ENCODE measurements around the gene MOCS3. TPM values are rescaled to one million over a fixed set of nuclear protein-coding genes. Genes with fewer than 3 reads are reported as not detected.

The MOCS3 gene
- total RNA-seq, 1 experiment from 2014 or later, result 6.0 TPM

- no peak for TF ChIP-seq SMAD3 (CRISPR knock-in tag; IDR thresholded peaks at IDR 0.05; ENCODE audit: borderline replicate concordance)
- no peak for TF ChIP-seq ZNF423 (CRISPR knock-in tag; IDR thresholded peaks at IDR 0.05)
- TF ChIP-seq NFYB (CRISPR knock-in tag; conservative IDR thresholded peaks at IDR 0.05; ENCODE audit: low read depth), result peak; percentile 82
These were observed 34.3 kb downstream of the MOCS3 start (continued) for GRCh38 chr20:50992733-50993457.

- ChIA-PET POLR2A (no interaction called here), CTCF (interaction anchor here (0.8 to 8.5 kb wide), 10 partner anchors 9 to 392 kb away, joined by 3 to 246 read pairs (median 10); no protein-coding TSS in a partner anchor)
- Mint-ChIP-seq H3K9me3 (peaks cover 5% of the 10 kb centered on the region), H3K4me3 (no peak overlapping the region), H3K27me3 (ENCODE audit: low read depth) (peaks cover 5% of the 10 kb centered on the region), H3K36me3 (no peaks in the 10 kb centered on the region), H3K4me1 (peaks cover 35% of the 10 kb centered on the region), H3K27ac (no peak overlapping the region)
- TF ChIP-seq CREB1 (CRISPR knock-in tag; IDR thresholded peaks at IDR 0.05) (no peak), ZNF121 (CRISPR knock-in tag; IDR thresholded peaks at IDR 0.05) (no peak), PRDM15 (CRISPR knock-in tag; IDR thresholded peaks at IDR 0.05) (no peak), FOXJ3 (CRISPR knock-in tag; IDR thresholded peaks at IDR 0.05; ENCODE audit: borderline replicate concordance) (no peak), NR1H2 (CRISPR knock-in tag; IDR thresholded peaks at IDR 0.05) (no peak), NR2C2 (CRISPR knock-in tag; IDR thresholded peaks at IDR 0.05) (no peak), FOXP1 (CRISPR knock-in tag; IDR thresholded peaks at IDR 0.05; ENCODE audit: borderline replicate concordance) (no peak), SMAD4 (CRISPR knock-in tag; IDR thresholded peaks at IDR 0.05) (no peak), ZNF232 (CRISPR knock-in tag; IDR thresholded peaks at IDR 0.05) (no peak), ZNF512 (CRISPR knock-in tag; IDR thresholded peaks at IDR 0.05; ENCODE audit: borderline replicate concordance) (no peak), ZNF138 (CRISPR knock-in tag; conservative IDR thresholded peaks at IDR 0.05) (no peak), MAX (CRISPR knock-in tag; IDR thresholded peaks at IDR 0.05) (no peak), AR (CRISPR knock-in tag; IDR thresholded peaks at IDR 0.05) (no peak), HMGA2 (CRISPR knock-in tag; IDR thresholded peaks at IDR 0.05) (no peak)
- no peak for ATAC-seq
- DNase-seq (ENCODE audit: low spot score), result no peak
These were observed 35.3 kb downstream of the MOCS3 start for GRCh38 chr20:50993876-50994275.

All from WTC11 (cell line).